MM.1S (cell line): ENCODE measurements around the gene NDN.

Source experiments
- CTCF ChIP-seq: fragments of 300-600 bp; sonication (generic); IDR thresholded peaks from 2 replicates; pipeline ENCODE4 v1.5.1; 2016; ENCODE audit warnings: antibody characterized with exemption, low read length, mixed read lengths
- EZH2 ChIP-seq: fragments of 300-600 bp; sonication (generic); optimal IDR thresholded peaks from 2 replicates; pipeline ENCODE3; 2017; ENCODE audit warnings: low read depth, mild to moderate bottlenecking, antibody characterized with exemption, low read length, mixed read lengths
- EZH2phosphoT487 ChIP-seq: fragments of 300-600 bp; sonication (generic); IDR thresholded peaks from 2 replicates; pipeline ENCODE4 v1.6.1; 2018; ENCODE audit warnings: antibody characterized with exemption, low read length

- TF ChIP-seq CTCF (no peak), EZH2phosphoT487 (no peak), EZH2 (no peak)
These were observed 3.3 kb upstream of the NDN start for GRCh38 chr15:23690450-23690852.
